HL-60/S4 treated with retinoic acid at 250 ng/mL for 4 days and 3 days (cell line): Measurements from ENCODE around the gene USP17L19.
"Not testable (repeated sequence)": the region's sequence is repeated elsewhere in the genome, so short reads cannot be mapped to it uniquely, and the experiment has no call there.

Experiments
- in situ Hi-C: fragments of 300-500 bp; cut with MboI; formaldehyde crosslinking; loops from 2 replicates; pipeline ENCODE4 v1.7.0; 2022; ENCODE audit warnings: low sequenced_read_pairs

Gene USP17L19, protein sequence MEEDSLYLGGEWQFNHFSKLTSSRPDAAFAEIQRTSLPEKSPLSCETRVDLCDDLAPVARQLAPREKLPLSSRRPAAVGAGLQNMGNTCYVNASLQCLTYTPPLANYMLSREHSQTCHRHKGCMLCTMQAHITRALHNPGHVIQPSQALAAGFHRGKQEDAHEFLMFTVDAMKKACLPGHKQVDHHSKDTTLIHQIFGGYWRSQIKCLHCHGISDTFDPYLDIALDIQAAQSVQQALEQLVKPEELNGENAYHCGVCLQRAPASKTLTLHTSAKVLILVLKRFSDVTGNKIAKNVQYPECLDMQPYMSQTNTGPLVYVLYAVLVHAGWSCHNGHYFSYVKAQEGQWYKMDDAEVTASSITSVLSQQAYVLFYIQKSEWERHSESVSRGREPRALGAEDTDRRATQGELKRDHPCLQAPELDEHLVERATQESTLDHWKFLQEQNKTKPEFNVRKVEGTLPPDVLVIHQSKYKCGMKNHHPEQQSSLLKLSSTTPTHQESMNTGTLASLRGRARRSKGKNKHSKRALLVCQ

GRCh38 chr4:9253078-9253477 lies at the start of gene USP17L19:
Gene USP17L19, plus strand, starts transcription at chr4:9253378. Its CDS starts 0 bp downstream, at chr4:9253378.
- in situ Hi-C loops: not testable (repeated sequence)

GRCh38 chr4:9210357-9210756 lies 42.8 kb upstream of the USP17L19 start, which contains the start of gene USP17L10:
Gene USP17L10, plus strand, starts transcription at chr4:9210657. Its CDS starts 0 bp downstream, at chr4:9210657.
- in situ Hi-C loops: not testable (repeated sequence)

DNA sequence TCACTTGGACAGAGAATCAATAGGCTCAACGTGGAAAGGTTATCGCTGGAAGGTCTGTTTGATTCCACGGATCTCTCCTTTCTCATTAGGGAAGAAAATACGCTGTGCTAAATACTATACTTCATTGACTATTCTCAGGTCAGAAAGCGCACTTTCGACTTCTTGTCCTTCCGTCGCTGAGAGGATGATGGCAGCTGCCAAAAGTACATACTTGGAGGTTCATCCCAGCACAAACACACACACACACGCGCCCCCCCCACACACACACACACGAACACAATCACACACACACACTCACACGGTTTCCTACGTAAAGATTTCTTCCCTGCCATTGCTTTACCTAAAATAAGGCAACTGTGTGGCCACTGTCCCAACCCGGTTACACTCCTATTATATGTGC lies 38.5 kb upstream of the USP17L19 start:
- in situ Hi-C loops: not testable (repeated sequence)

DNA sequence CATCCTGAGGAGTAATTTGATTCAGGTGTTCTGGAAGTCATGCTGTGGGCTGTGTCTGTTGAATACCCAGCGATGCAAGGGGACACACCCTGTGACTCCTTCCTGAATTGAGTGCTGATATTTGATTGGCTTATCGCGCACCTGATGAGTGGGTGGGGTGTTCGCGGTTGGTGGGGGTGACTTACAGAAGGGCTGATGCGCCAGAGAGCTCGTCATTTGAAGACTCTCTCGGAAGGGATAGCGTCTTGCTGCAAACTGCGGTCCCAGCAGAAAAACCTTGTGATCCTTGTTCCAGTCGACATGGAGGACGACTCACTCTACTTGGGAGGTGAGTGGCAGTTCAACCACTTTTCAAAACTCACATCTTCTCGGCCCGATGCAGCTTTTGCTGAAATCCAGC lies 38.1 kb upstream of the USP17L19 start, which contains the start of gene USP17L11:
Gene USP17L11, plus strand, starts transcription at position 301 of the 400 bp plus-strand sequence. Its CDS starts 0 bp downstream, at position 301.
- in situ Hi-C loops: not testable (repeated sequence)

- in situ Hi-C loops: not testable (repeated sequence)
Measured at GRCh38 chr4:9219852-9220251, 33.3 kb upstream of the USP17L19 start, which contains the start of gene USP17L12. Gene USP17L12, plus strand, starts transcription at chr4:9220152. Its CDS starts 0 bp downstream, at chr4:9220152.

- in situ Hi-C loops: not testable (repeated sequence)
Measured at GRCh38 chr4:9224596-9224995, 28.6 kb upstream of the USP17L19 start, which contains the start of gene USP17L13. Gene USP17L13, plus strand, starts transcription at chr4:9224896. Its CDS starts 0 bp downstream, at chr4:9224896.

GRCh38 chr4:9230249-9230648 lies 22.9 kb upstream of the USP17L19 start:
- in situ Hi-C loops: not testable (repeated sequence)

- in situ Hi-C loops: not testable (repeated sequence)
Measured at GRCh38 chr4:9234085-9234484, 19.1 kb upstream of the USP17L19 start, which contains the start of gene USP17L15. Gene USP17L15, plus strand, starts transcription at chr4:9234385. Its CDS starts 0 bp downstream, at chr4:9234385.

GRCh38 chr4:9238461-9238860 lies 14.7 kb upstream of the USP17L19 start:
- in situ Hi-C loops: not testable (repeated sequence)

GRCh38 chr4:9243579-9243978 lies 9.6 kb upstream of the USP17L19 start, which contains the start of gene USP17L17:
Gene USP17L17, plus strand, starts transcription at chr4:9243879. Its CDS starts 0 bp downstream, at chr4:9243879.
- in situ Hi-C loops: not testable (repeated sequence)

DNA sequence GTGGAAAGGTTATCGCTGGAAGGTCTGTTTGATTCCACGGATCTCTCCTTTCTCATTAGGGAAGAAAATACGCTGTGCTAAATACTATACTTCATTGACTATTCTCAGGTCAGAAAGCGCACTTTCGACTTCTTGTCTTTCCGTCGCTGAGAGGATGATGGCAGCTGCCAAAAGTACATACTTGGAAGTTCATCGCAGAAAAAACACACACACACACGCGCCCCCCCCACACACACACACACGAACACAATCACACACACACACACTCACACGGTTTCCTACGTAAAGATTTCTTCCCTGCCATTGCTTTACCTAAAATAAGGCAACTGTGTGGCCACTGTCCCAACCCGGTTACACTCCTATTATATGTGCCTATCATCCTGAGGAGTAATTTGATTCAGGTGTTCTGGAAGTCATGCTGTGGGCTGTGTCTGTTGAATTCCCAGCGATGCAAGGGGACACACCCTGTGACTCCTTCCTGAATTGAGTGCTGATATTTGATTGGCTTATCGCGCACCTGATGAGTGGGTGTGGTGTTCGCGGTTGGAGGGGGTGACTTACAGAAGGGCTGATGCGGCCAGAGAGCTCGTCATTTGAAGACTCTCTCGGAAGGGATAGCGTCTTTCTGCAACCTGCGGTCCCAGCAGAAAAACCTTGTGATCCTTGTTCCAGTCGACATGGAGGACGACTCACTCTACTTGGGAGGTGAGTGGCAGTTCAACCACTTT lies 5.1 kb upstream of the USP17L19 start, which contains the start of gene USP17L18:
Gene USP17L18, plus strand, starts transcription at position 678 of the 728 bp plus-strand sequence. Its CDS starts 0 bp downstream, at position 678.
- in situ Hi-C loops: not testable (repeated sequence)

GRCh38 chr4:9257824-9258223 lies 4.6 kb downstream of the USP17L19 start, which contains the start of gene USP17L20:
Gene USP17L20, plus strand, starts transcription at chr4:9258124. Its CDS starts 0 bp downstream, at chr4:9258124.
- in situ Hi-C loops: not testable (repeated sequence)

- in situ Hi-C loops: not testable (repeated sequence)
Measured at GRCh38 chr4:9262572-9262971, 9.4 kb downstream of the USP17L19 start, which contains the start of gene USP17L21. Gene USP17L21, plus strand, starts transcription at chr4:9262872. Its CDS starts 0 bp downstream, at chr4:9262872.

- in situ Hi-C loops: not testable (repeated sequence)
Measured at GRCh38 chr4:9267319-9267718, 14.1 kb downstream of the USP17L19 start, which contains the start of gene USP17L22. Gene USP17L22, plus strand, starts transcription at chr4:9267619. Its CDS starts 0 bp downstream, at chr4:9267619.

- in situ Hi-C loops: not testable (repeated sequence)
Measured at GRCh38 chr4:9271719-9272118, 18.5 kb downstream of the USP17L19 start.
